ENCODE measurements around the gene PUM2. TPM values are rescaled to one million over a fixed set of nuclear protein-coding genes. Genes with fewer than 3 reads are reported as not detected.

Gene PUM2
- total RNA-seq, 1 donor from 2014 or later = 76.6 TPM

GRCh38 chr2:20348542-20348941 lies 2.1 kb downstream of the PUM2 start:
- peaks cover 62% of the 10 kb centered on the region for H3K4me1 ChIP-seq

GRCh38 chr2:20346565-20347381 lies 3.9 kb downstream of the PUM2 start:
- intact Hi-C loops (cut with DNase I) = no loop called here
- Histone ChIP-seq H3K27ac (no peak overlapping the region), H3K9me3 (no peaks in the 10 kb centered on the region), H3K4me1 (peaks cover 68% of the 10 kb centered on the region), H3K27me3 (no peaks in the 10 kb centered on the region), H3K36me3 (no peaks in the 10 kb centered on the region), H3K4me3 (no peak overlapping the region)
- no peak for DNase-seq (ENCODE audit: extremely low spot score in 2 of 2)
- TF ChIP-seq POLR2AphosphoS5 (IDR thresholded peaks at IDR 0.05; ENCODE audit: insufficient read depth in 1 of 2, low read depth in 1 of 2) = no peak
- no peak for TF ChIP-seq POLR2A (IDR thresholded peaks at IDR 0.05)
- TF ChIP-seq CTCF (IDR thresholded peaks at IDR 0.05) = no peak

More at GRCh38 chr2:20348542-20348941, 2.1 kb downstream of the PUM2 start:
- H3K27me3 ChIP-seq = no peaks in the 10 kb centered on the region
- peak overlapping the region; percentile 17 to 77 for H3K4me3 ChIP-seq
- no peak for DNase-seq (ENCODE audit: extremely low spot score in 2 of 2)
- no peaks in the 10 kb centered on the region for H3K36me3 ChIP-seq
- TF ChIP-seq POLR2AphosphoS5 (IDR thresholded peaks at IDR 0.05; ENCODE audit: insufficient read depth in 1 of 2, low read depth in 1 of 2) (no peak), CTCF (IDR thresholded peaks at IDR 0.05) (no peak), POLR2A (IDR thresholded peaks at IDR 0.05) (no peak)
- H3K27ac ChIP-seq = no peak overlapping the region
- no peaks in the 10 kb centered on the region for H3K9me3 ChIP-seq
- intact Hi-C loops (cut with DNase I) = no loop called here

GRCh38 chr2:20343128-20343527 lies 7.5 kb downstream of the PUM2 start:
- H3K9me3 ChIP-seq = no peaks in the 10 kb centered on the region
- H3K27me3 ChIP-seq = no peaks in the 10 kb centered on the region
- H3K27ac ChIP-seq = no peak overlapping the region
- DNase-seq (ENCODE audit: extremely low spot score in 2 of 2) = no peak
- peaks cover 84% of the 10 kb centered on the region for H3K4me1 ChIP-seq
- intact Hi-C loops (cut with DNase I) = no loop called here
- TF ChIP-seq CTCF (IDR thresholded peaks at IDR 0.05) (no peak), POLR2AphosphoS5 (IDR thresholded peaks at IDR 0.05; ENCODE audit: insufficient read depth in 1 of 2, low read depth in 1 of 2) (no peak), POLR2A (IDR thresholded peaks at IDR 0.05) (no peak)
- H3K36me3 ChIP-seq = no peaks in the 10 kb centered on the region
- no peak overlapping the region for H3K4me3 ChIP-seq

GRCh38 chr2:20339012-20339411 lies 11.6 kb downstream of the PUM2 start:
- Histone ChIP-seq H3K27ac (no peak overlapping the region), H3K4me3 (no peak overlapping the region), H3K27me3 (no peaks in the 10 kb centered on the region), H3K36me3 (no peaks in the 10 kb centered on the region), H3K4me1 (peaks cover 98% of the 10 kb centered on the region), H3K9me3 (no peaks in the 10 kb centered on the region)
- intact Hi-C loops (cut with DNase I) = no loop called here
- no peak for DNase-seq (ENCODE audit: extremely low spot score in 2 of 2)
- TF ChIP-seq POLR2AphosphoS5 (IDR thresholded peaks at IDR 0.05; ENCODE audit: insufficient read depth in 1 of 2, low read depth in 1 of 2) = no peak
- TF ChIP-seq POLR2A (IDR thresholded peaks at IDR 0.05) = no peak
- no peak for TF ChIP-seq CTCF (IDR thresholded peaks at IDR 0.05)

- no peak overlapping the region for H3K4me3 ChIP-seq
- H3K27me3 ChIP-seq = no peaks in the 10 kb centered on the region
- H3K36me3 ChIP-seq = no peaks in the 10 kb centered on the region
- no peak overlapping the region for H3K27ac ChIP-seq
- DNase-seq (ENCODE audit: extremely low spot score in 2 of 2) = no peak
- TF ChIP-seq POLR2AphosphoS5 (IDR thresholded peaks at IDR 0.05; ENCODE audit: insufficient read depth in 1 of 2, low read depth in 1 of 2) (no peak), POLR2A (IDR thresholded peaks at IDR 0.05) (no peak), CTCF (IDR thresholded peaks at IDR 0.05) (no peak)
- no peaks in the 10 kb centered on the region for H3K9me3 ChIP-seq
- intact Hi-C loops (cut with DNase I) = no loop called here
- H3K4me1 ChIP-seq = peaks cover 67% of the 10 kb centered on the region
Measured at GRCh38 chr2:20334605-20335203, 15.9 kb downstream of the PUM2 start.

Data from vagina (tissue), 2 donors.